HEK293T (cell line): ENCODE results near the gene RGS21.

Experiments
- BHLHE40 ChIP-seq: fragments of 450-650 bp; IDR thresholded peaks from 2 replicates; pipeline ENCODE4 v1.6.1; 2016; ENCODE audit warnings: mild to moderate bottlenecking, moderate library complexity, borderline replicate concordance
- CTBP1 ChIP-seq: fragments of 450-650 bp; IDR thresholded peaks from 2 replicates; pipeline ENCODE4 v1.6.1; 2016; ENCODE audit warnings: borderline replicate concordance
- ELF4 ChIP-seq: fragments of 450-650 bp; IDR thresholded peaks from 2 replicates; pipeline ENCODE4 v1.6.1; 2017; ENCODE audit warnings: antibody characterized with exemption
- FOXA1 ChIP-seq: fragments of 450-650 bp; IDR thresholded peaks from 2 replicates; pipeline ENCODE4 v1.6.1; 2016; ENCODE audit warnings: mild to moderate bottlenecking
- FOXK2 ChIP-seq: fragments of 450-650 bp; IDR thresholded peaks from 2 replicates; pipeline ENCODE4 v1.6.1; 2016; ENCODE audit warnings: mild to moderate bottlenecking
- FOXM1 ChIP-seq: fragments of 450-650 bp; IDR thresholded peaks from 2 replicates; pipeline ENCODE4 v1.6.1; 2017; ENCODE audit warnings: mild to moderate bottlenecking, borderline replicate concordance
- HDGF ChIP-seq: fragments of 450-650 bp; IDR thresholded peaks from 2 replicates; pipeline ENCODE4 v1.6.1; 2017; ENCODE audit warnings: antibody characterized with exemption, borderline replicate concordance
- L3MBTL2 ChIP-seq: fragments of 450-650 bp; conservative IDR thresholded peaks from 2 replicates; pipeline ENCODE4 v1.6.1; 2016; ENCODE audit warnings: mild to moderate bottlenecking
- LEF1 ChIP-seq: fragments of 450-650 bp; IDR thresholded peaks from 2 replicates; pipeline ENCODE4 v1.6.1; 2017; ENCODE audit warnings: mild to moderate bottlenecking, borderline replicate concordance
- NFRKB ChIP-seq: fragments of 450-650 bp; IDR thresholded peaks from 2 replicates; pipeline ENCODE4 v1.6.1; 2016; ENCODE audit warnings: mild to moderate bottlenecking, moderate library complexity
- PKNOX1 ChIP-seq: fragments of 450-650 bp; IDR thresholded peaks from 2 replicates; pipeline ENCODE4 v1.6.1; 2016
- SP1 ChIP-seq: fragments of 450-650 bp; IDR thresholded peaks from 2 replicates; pipeline ENCODE4 v1.6.1; 2017
- SUZ12 ChIP-seq: fragments of 450-650 bp; IDR thresholded peaks from 2 replicates; pipeline ENCODE4 v1.6.1; 2016; ENCODE audit warnings: mild to moderate bottlenecking
- ZNF384 ChIP-seq: fragments of 450-650 bp; IDR thresholded peaks from 2 replicates; pipeline ENCODE4 v1.6.1; 2016

DNA sequence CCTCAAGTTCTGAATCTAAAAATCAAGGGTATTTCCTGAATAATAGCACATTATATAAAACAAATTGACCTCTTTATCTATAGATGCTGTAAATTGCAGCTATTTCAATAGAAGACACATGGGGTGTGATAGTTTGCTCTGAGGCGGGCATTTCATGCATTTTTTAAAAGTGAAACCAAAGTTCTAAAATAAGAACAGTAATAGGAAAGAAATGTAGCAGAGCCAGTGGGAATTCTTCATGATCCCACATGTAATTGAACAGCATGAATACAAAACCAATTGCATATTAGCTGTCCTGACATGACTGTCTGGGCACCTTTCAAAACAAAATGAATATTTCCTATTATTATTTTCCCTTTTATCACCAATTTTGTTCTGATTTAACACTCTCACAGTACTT, 85.0 kb downstream of the RGS21 start:
- TF ChIP-seq SUZ12 (no peak), HDGF (no peak), ELF4 (no peak), NFRKB (no peak), SP1 (no peak), FOXM1 (no peak), PKNOX1 (no peak), L3MBTL2 (no peak), LEF1 (no peak), ZNF384 (no peak), BHLHE40 (no peak), CTBP1 (no peak), FOXK2 (no peak), FOXA1 (no peak)
